Endothelial cell of umbilical vein (primary cell): Measurements from ENCODE around the gene SCRN1. TPM values are rescaled to one million over a fixed set of nuclear protein-coding genes. Genes with fewer than 3 reads are reported as not detected.

Experiments
- BruUV-seq: library from RNA; stranded (reverse); fragments of 400-500 nt; replicated peaks from 2 replicates; lab custom pipeline; 2021; lab: Mats Ljungman, UMichigan
- CTCF ChIA-PET: fragments of 300-600, 350-600 bp; sonication (Branson Sonifier 250); formaldehyde crosslinking; loops from one replicate; lab custom pipeline; 2021; ENCODE audit warnings: antibody characterized with exemption, inconsistent platforms; lab: Charles Lee
- POLR2A ChIA-PET: fragments of 300-600, 350-600 bp; sonication (Branson Sonifier 250); formaldehyde crosslinking; loops from one replicate; lab custom pipeline; 2021; ENCODE audit warnings: antibody characterized with exemption, inconsistent platforms; lab: Charles Lee
- DNase-seq: peaks from one replicate; pipeline ENCODE4 v3.0.0-alpha.2; 2011; ENCODE audit warnings: low read depth, low spot score
- FAIRE-seq: peaks from 2 replicates; lab custom pipeline; 2011; peaks lifted over from hg19 to GRCh38; lab: Jason Lieb, UNC
- H2AFZ ChIP-seq: 2 replicates; pipeline ENCODE4 v1.6.0; 2012; ENCODE audit warnings: low read depth, low read length, control low read depth, inconsistent platforms
- H3K27ac ChIP-seq: 2 replicates; pipeline ENCODE4 v1.5.1; 2011; ENCODE audit warnings: low read depth, mild to moderate bottlenecking, control low read depth, low read length, moderate library complexity; ENCODE audit not compliant: insufficient read depth
- H3K27me3 ChIP-seq, 2 experiments: 2 replicates each; pipeline versions ENCODE4 v1.6.0 to v1.6.1; 2011; ENCODE audit warnings: low read length in 2 of 2, mixed read lengths in 1 of 2; ENCODE audit not compliant: control insufficient read depth in 2 of 2, insufficient read depth in 2 of 2
- H3K36me3 ChIP-seq, 2 experiments: 2 replicates in 1 of 2; 3 replicates in 1 of 2; pipeline ENCODE4 v1.5.1; 2011; ENCODE audit warnings: low read length in 2 of 2, mild to moderate bottlenecking in 1 of 2, moderate library complexity in 1 of 2; ENCODE audit not compliant: control insufficient read depth in 2 of 2, insufficient read depth in 2 of 2; ENCODE audit errors: extremely low read depth in 1 of 2
- H3K4me1 ChIP-seq: 3 replicates; pipeline ENCODE4 v1.5.1; 2011; ENCODE audit warnings: mild to moderate bottlenecking, low read length; ENCODE audit not compliant: control insufficient read depth, insufficient read depth; ENCODE audit errors: extremely low read depth
- H3K4me2 ChIP-seq: 2 replicates; pipeline ENCODE4 v1.6.1; 2011; ENCODE audit warnings: low read length, control low read depth, mixed read lengths; ENCODE audit not compliant: insufficient read depth
- H3K4me3 ChIP-seq, 3 experiments: fragments of 200-600 bp in 1 of 3; sonication (generic), shearing (Covaris generic) in 1 of 3; replicated peaks in 1 of 3; 2 replicates each; pipeline ENCODE4 v1.5.1; 2011 to 2016; ENCODE audit warnings: control low read depth in 3 of 3, low read length in 3 of 3, mild to moderate bottlenecking in 2 of 3, inconsistent platforms in 1 of 3, low read depth in 1 of 3, moderate library complexity in 1 of 3; ENCODE audit not compliant: insufficient read depth in 1 of 3
- H3K79me2 ChIP-seq: 2 replicates; pipeline ENCODE4 v1.6.0; 2012; ENCODE audit warnings: low read length, inconsistent platforms; ENCODE audit not compliant: control insufficient read depth, insufficient read depth
- H3K9ac ChIP-seq: replicated peaks from 2 replicates; pipeline ENCODE3; 2011; ENCODE audit warnings: low read length, control low read depth; ENCODE audit not compliant: insufficient read depth; ENCODE audit errors: extremely low read depth
- H3K9me1 ChIP-seq: replicated peaks from 3 replicates; pipeline ENCODE4 v1.6.0; 2011; ENCODE audit warnings: mild to moderate bottlenecking, low read length; ENCODE audit not compliant: control insufficient read depth, insufficient read depth; ENCODE audit errors: extremely low read depth
- H3K9me3 ChIP-seq: replicated peaks from 2 replicates; pipeline ENCODE4 v1.5.1; 2012; ENCODE audit warnings: low read length, inconsistent platforms; ENCODE audit not compliant: control insufficient read depth, insufficient read depth
- H4K20me1 ChIP-seq: replicated peaks from 2 replicates; pipeline ENCODE3; 2011; ENCODE audit warnings: mild to moderate bottlenecking, low read length; ENCODE audit not compliant: control insufficient read depth, insufficient read depth; ENCODE audit errors: extremely low read depth
- EZH2 ChIP-seq: IDR thresholded peaks from 2 replicates; pipeline ENCODE4 v1.6.1; 2012; ENCODE audit warnings: borderline replicate concordance, low read depth, mild to moderate bottlenecking, moderate library complexity, low read length, inconsistent platforms; ENCODE audit not compliant: severe bottlenecking
- FOS ChIP-seq: IDR thresholded peaks from 2 replicates; pipeline ENCODE4 v1.6.1; 2011; ENCODE audit warnings: mild to moderate bottlenecking, low read length, moderate library complexity, borderline replicate concordance; ENCODE audit not compliant: insufficient read depth
- GATA2 ChIP-seq: IDR thresholded peaks from 2 replicates; pipeline ENCODE4 v1.7.0; 2011; ENCODE audit warnings: low read depth, mild to moderate bottlenecking, moderate library complexity, mixed read lengths, low read length; ENCODE audit not compliant: insufficient read length, insufficient read depth
- JUN ChIP-seq: IDR thresholded peaks from 2 replicates; pipeline ENCODE4 v1.6.1; 2011; ENCODE audit warnings: borderline replicate concordance, low read depth; ENCODE audit not compliant: insufficient read length, insufficient read depth
- MAX ChIP-seq: IDR thresholded peaks from 2 replicates; pipeline ENCODE4 v1.6.1; 2011; ENCODE audit not compliant: insufficient read depth, insufficient read length
- MYC ChIP-seq: IDR thresholded peaks from one replicate; pipeline ENCODE4 v1.6.1; 2011; ENCODE audit warnings: mild to moderate bottlenecking, low read depth, low read length
- POLR2A ChIP-seq: IDR thresholded peaks from 2 replicates; pipeline ENCODE4 v1.6.1; 2012; ENCODE audit warnings: low read depth, mild to moderate bottlenecking, control low read depth, low read length
- POLR2AphosphoS5 ChIP-seq: IDR thresholded peaks from 2 replicates; pipeline ENCODE4 v1.6.1; 2012; ENCODE audit warnings: low read depth, mild to moderate bottlenecking, control low read depth, low read length, moderate library complexity; ENCODE audit not compliant: insufficient read depth
- dilution Hi-C: fragments of 300-500 bp; cut with MboI; formaldehyde crosslinking; loops from one replicate; pipeline ENCODE4 v1.15.0; 2019; ENCODE audit warnings: low sequenced_read_pairs; ENCODE audit not compliant: extremely low pct_ligation_motif_present
- intact Hi-C: fragments of 100-400 bp; cut with micrococcal nuclease; formaldehyde crosslinking; loops from one replicate; pipeline ENCODE4 v1.10.0; 2022
- polyA plus RNA-seq, 4 experiments: library from polyadenylated mRNA; depleted of rRNA in 3 of 4; stranded (reverse) in 3 of 4; unstranded in 1 of 4; fragments of >200 nt; gene quantifications; 2 replicates each; pipeline versions ENCODE4 v1.2.1 to v1.2.3, GENCODE V29; 2011 to 2012; ENCODE audit warnings: missing spikeins in 1 of 4
- small RNA-seq: library from RNA; depleted of rRNA; stranded (forward); fragments of <200 nt; gene quantifications from one replicate; pipeline ENCODE3, GENCODE V24; 2012; ENCODE audit warnings: low replicate concordance, low read depth; ENCODE audit not compliant: insufficient read depth, insufficient read length
- total RNA-seq: library from RNA; stranded (reverse); gene quantifications from 2 replicates; pipeline ENCODE4 v1.2.3, GENCODE V29; 2021
- TF ChIP-seq, protein P1 (sequence below), 2 donors: IDR thresholded peaks; 1 replicate in 1 of 2; 2 replicates in 1 of 2; pipeline ENCODE4 v1.5.1; 2011; ENCODE audit warnings: low read length in 2 of 2, mild to moderate bottlenecking in 2 of 2, moderate library complexity in 2 of 2, control low read depth in 1 of 2, inconsistent platforms in 1 of 2, low read depth in 1 of 2; ENCODE audit not compliant: insufficient read depth in 1 of 2; ENCODE audit errors: extremely low read depth in 1 of 2

The SCRN1 gene
- total and polyA plus RNA-seq, 2 donors (not counting 3 experiments of a cell fraction or from before 2014, with no cell fraction given) = 57.0 to 127 TPM

- Histone ChIP-seq H3K9me3 (no peaks in the 10 kb centered on the region), H3K4me3 (no peak overlapping the region), H2AFZ (no peak overlapping the region), H3K79me2 (no peaks in the 10 kb centered on the region), H3K4me1 (no peaks in the 10 kb centered on the region), H3K27me3 (peaks cover 11% of the 10 kb centered on the region in 2 experiments), H3K27ac (no peak overlapping the region), H3K4me2 (no peak overlapping the region), H3K9ac (no peak overlapping the region), H3K36me3 (no peaks in the 10 kb centered on the region), H4K20me1 (no peaks in the 10 kb centered on the region), H3K9me1 (no peaks in the 10 kb centered on the region)
- BruUV-seq = no TSS peak
- peak; percentile 57 for DNase-seq
- ChIA-PET CTCF (interaction anchor here (0.7 to 1.7 kb wide), 4 partner anchors 49 to 236 kb away, joined by 4 to 5 read pairs (median 4); no protein-coding TSS in a partner anchor), POLR2A (no interaction called here)
- dilution Hi-C loops (no loop called here), intact Hi-C loops (loop anchor here (2.0 kb wide), 1 partner anchor 123 kb away; no protein-coding TSS in a partner anchor)
- TF ChIP-seq JUN = no peak
- no peak for TF ChIP-seq MAX
- no peak for TF ChIP-seq EZH2
- no peak for TF ChIP-seq FOS
- no peak for TF ChIP-seq GATA2
- no peak for TF ChIP-seq POLR2A
- no peak for TF ChIP-seq MYC
- TF ChIP-seq POLR2AphosphoS5 = no peak
- TF ChIP-seq, protein P1, sequence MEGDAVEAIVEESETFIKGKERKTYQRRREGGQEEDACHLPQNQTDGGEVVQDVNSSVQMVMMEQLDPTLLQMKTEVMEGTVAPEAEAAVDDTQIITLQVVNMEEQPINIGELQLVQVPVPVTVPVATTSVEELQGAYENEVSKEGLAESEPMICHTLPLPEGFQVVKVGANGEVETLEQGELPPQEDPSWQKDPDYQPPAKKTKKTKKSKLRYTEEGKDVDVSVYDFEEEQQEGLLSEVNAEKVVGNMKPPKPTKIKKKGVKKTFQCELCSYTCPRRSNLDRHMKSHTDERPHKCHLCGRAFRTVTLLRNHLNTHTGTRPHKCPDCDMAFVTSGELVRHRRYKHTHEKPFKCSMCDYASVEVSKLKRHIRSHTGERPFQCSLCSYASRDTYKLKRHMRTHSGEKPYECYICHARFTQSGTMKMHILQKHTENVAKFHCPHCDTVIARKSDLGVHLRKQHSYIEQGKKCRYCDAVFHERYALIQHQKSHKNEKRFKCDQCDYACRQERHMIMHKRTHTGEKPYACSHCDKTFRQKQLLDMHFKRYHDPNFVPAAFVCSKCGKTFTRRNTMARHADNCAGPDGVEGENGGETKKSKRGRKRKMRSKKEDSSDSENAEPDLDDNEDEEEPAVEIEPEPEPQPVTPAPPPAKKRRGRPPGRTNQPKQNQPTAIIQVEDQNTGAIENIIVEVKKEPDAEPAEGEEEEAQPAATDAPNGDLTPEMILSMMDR (IDR thresholded peaks at IDR 0.05; ENCODE audit: extremely low read depth in 1 of 2, insufficient read depth in 1 of 2, low read depth in 1 of 2, low read length in 2 of 2) = no peak
- FAIRE-seq = no peak
These were observed 117.7 kb downstream of the SCRN1 start for GRCh38 chr7:29871787-29872398.

Small RNAs within 50 kb of the gene (small RNA-seq; reads per million reads assigned to genes)
- gene RF01210 = not detected

Other genes with a start within 250 kb of the SCRN1 start
- gene WIPF3, start 183.3 kb downstream of the SCRN1 start, total RNA-seq = 0.35 TPM in 1 of 2 replicates, not detected in the other
- 0.01 and 0.03 TPM in 2 replicates for gene WIPF3, start 183.3 kb downstream of the SCRN1 start, polyA plus RNA-seq
- gene FKBP14, start 36.9 kb upstream of the SCRN1 start, total RNA-seq = 37.4 and 37.6 TPM in 2 replicates
- 7.2 and 9.8 TPM in 2 replicates for gene FKBP14, start 36.9 kb upstream of the SCRN1 start, polyA plus RNA-seq
- 17.9 and 19.8 TPM in 2 replicates for gene PLEKHA8, start 38.6 kb upstream of the SCRN1 start, total RNA-seq
- 3.5 and 4.5 TPM in 2 replicates for gene PLEKHA8, start 38.6 kb upstream of the SCRN1 start, polyA plus RNA-seq
- gene MTURN, start 145.2 kb upstream of the SCRN1 start, total RNA-seq = 4.8 and 6.6 TPM in 2 replicates
- 3.9 and 4.9 TPM in 2 replicates for gene MTURN, start 145.2 kb upstream of the SCRN1 start, polyA plus RNA-seq